SH-SY5Y (cell line): ENCODE data around the gene PFN4.
A peak's percentile ranks its signal among the peaks of the same experiment; 100 is the strongest.

ENCODE experiments used
- GATA2 ChIP-seq: IDR thresholded peaks from 2 replicates; pipeline ENCODE4 v1.6.1; 2011; ENCODE audit warnings: mild to moderate bottlenecking, low read depth, low read length
- GATA3 ChIP-seq: IDR thresholded peaks from 2 replicates; pipeline ENCODE4 v1.6.1; 2011; ENCODE audit warnings: low read depth, mild to moderate bottlenecking, low read length, moderate library complexity

- 0 out of 2 replicates have a peak, but pooled peaks have one; percentile 43 for TF ChIP-seq GATA2
- TF ChIP-seq GATA3, result no peak
These were observed 39.4 kb downstream of the PFN4 start for GRCh38 chr2:24083567-24084385.
